GM12801 (cell line): ENCODE measurements around the gene PARP11.

ENCODE experiments used
- CTCF ChIP-seq: IDR thresholded peaks from one replicate; pipeline ENCODE4 v1.5.1; 2011; ENCODE audit warnings: control low read depth; ENCODE audit not compliant: insufficient read length; ENCODE audit errors: extremely low read depth

Gene PARP11

GRCh38 chr12:3797531-3798048 is 75.6 kb downstream of the PARP11 start:
- TF ChIP-seq CTCF, result no peak

GRCh38 chr12:3795492-3796133 is 77.6 kb downstream of the PARP11 start:
- no peak for TF ChIP-seq CTCF

DNA sequence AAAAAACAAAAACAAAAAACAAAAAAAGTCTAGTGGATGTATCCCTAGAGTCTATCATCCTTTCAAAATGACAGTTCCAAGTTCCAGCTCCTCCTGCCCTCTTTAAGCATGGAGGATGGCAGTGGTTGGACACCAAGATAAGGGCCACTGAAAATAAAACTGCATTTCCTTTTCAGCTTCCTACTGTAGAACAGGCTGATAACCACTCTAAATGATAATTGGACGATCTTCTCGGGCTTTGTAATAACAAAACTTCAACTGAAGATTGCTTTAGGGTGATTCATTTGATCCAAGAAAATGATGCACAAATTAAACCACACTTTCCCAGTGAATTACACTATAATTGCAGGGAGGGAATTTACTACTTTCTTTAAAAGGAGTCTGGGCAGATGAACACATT is 78.1 kb downstream of the PARP11 start:
- TF ChIP-seq CTCF, result no peak

- no peak for TF ChIP-seq CTCF
Observed at GRCh38 chr12:3792623-3793288, 80.4 kb downstream of the PARP11 start.

GRCh38 chr12:3791256-3791874 is 81.8 kb downstream of the PARP11 start:
- no peak for TF ChIP-seq CTCF

DNA sequence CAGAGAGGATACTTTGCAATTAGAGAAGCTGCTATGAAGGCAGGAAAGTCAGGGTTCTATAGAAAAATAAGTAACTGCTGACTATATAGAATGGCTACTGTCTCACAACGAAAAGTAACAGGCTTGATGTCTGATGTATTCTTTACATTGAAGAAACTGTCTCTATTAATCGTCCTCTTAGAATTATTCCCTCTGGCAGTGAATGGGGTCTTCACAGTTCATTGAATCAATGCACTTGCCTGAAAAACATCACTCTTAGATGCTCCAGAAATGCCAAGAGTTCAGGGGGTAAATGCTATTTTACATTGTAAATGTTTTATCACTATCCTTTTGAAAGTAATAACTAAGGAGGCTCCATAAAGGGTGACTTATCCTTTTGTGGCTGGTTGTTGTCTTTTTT is 82.6 kb downstream of the PARP11 start:
- no peak for TF ChIP-seq CTCF

DNA sequence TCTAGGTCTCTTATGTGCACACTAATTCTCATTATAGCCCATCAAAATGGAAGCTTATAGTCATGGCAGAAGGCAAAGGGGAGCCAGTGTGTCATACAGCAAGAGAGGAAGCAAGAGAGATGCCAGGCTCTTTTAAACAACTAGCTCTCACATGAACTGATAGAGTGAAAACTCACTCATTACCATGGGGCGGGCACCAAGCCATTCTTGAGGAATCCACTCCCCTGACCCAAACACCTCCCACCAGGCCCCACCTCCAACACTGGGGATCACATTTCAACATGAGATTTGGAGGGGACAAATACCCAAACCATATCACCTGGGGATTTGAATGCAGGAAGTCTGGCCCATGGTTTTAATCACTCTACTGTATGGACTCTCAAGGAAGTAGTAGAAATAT is 83.4 kb downstream of the PARP11 start:
- no peak for TF ChIP-seq CTCF
